ENCODE results near the gene AMPD1.

The AMPD1 gene

GRCh38 chr1:114700036-114700600 is 4.8 kb upstream of the AMPD1 start:
- no peak for DNase-seq (ENCODE audit: low spot score)

GRCh38 chr1:114696810-114697209 is 1.5 kb upstream of the AMPD1 start:
- DNase-seq (ENCODE audit: low spot score) = no peak

GRCh38 chr1:114694540-114695310 is 621 bp downstream of the AMPD1 start:
- no peak for DNase-seq (ENCODE audit: low spot score)

GRCh38 chr1:114692947-114693346 is 2.4 kb downstream of the AMPD1 start:
- DNase-seq (ENCODE audit: low spot score) = no peak

GRCh38 chr1:114691061-114691460 is 4.3 kb downstream of the AMPD1 start:
- DNase-seq (ENCODE audit: low spot score) = no peak

- DNase-seq (ENCODE audit: low spot score) = no peak
Observed at GRCh38 chr1:114690148-114690547, 5.2 kb downstream of the AMPD1 start.

GRCh38 chr1:114688526-114688925 is 6.8 kb downstream of the AMPD1 start:
- DNase-seq (ENCODE audit: low spot score) = no peak

- no peak for DNase-seq (ENCODE audit: low spot score)
Observed at GRCh38 chr1:114685851-114686250, 9.5 kb downstream of the AMPD1 start.

- no peak for DNase-seq (ENCODE audit: low spot score)
Observed at GRCh38 chr1:114677691-114678090, 17.7 kb downstream of the AMPD1 start.

- DNase-seq (ENCODE audit: low spot score) = no peak
Observed at GRCh38 chr1:114676115-114676514, 19.2 kb downstream of the AMPD1 start.

- DNase-seq (ENCODE audit: low spot score) = no peak
Observed at GRCh38 chr1:114671939-114672275, 23.4 kb downstream of the AMPD1 start.

GRCh38 chr1:114671011-114671938 is 24.1 kb downstream of the AMPD1 start:
- no peak for DNase-seq (ENCODE audit: low spot score)

- peak; percentile 94 for DNase-seq (ENCODE audit: low spot score)
Observed at GRCh38 chr1:114670083-114671010, 25.0 kb downstream of the AMPD1 start.

- no peak for DNase-seq (ENCODE audit: low spot score)
Observed at GRCh38 chr1:114669562-114670082, 25.7 kb downstream of the AMPD1 start, which contains the start of gene DENND2C. DENND2C (minus strand) TSS chr1:114670049; CDS start chr1:114625984, 44,065 bp downstream.

GRCh38 chr1:114668784-114669561 is 26.4 kb downstream of the AMPD1 start:
- no peak for DNase-seq (ENCODE audit: low spot score)

GRCh38 chr1:114668373-114668772 is 27.0 kb downstream of the AMPD1 start:
- DNase-seq (ENCODE audit: low spot score) = no peak

GRCh38 chr1:114666954-114667353 is 28.4 kb downstream of the AMPD1 start:
- DNase-seq (ENCODE audit: low spot score) = no peak

GRCh38 chr1:114660238-114660637 is 35.1 kb downstream of the AMPD1 start:
- no peak for DNase-seq (ENCODE audit: low spot score)

- DNase-seq (ENCODE audit: low spot score) = no peak
Observed at GRCh38 chr1:114651893-114652292, 43.5 kb downstream of the AMPD1 start.

GRCh38 chr1:114648503-114648902 is 46.8 kb downstream of the AMPD1 start:
- DNase-seq (ENCODE audit: low spot score) = peak; percentile 9

- no peak for DNase-seq (ENCODE audit: low spot score)
Observed at GRCh38 chr1:114641377-114641776, 54.0 kb downstream of the AMPD1 start.
